Spleen (tissue), 11 donors: Measurements from ENCODE around the gene COTL1. TPM values are rescaled to one million over a fixed set of nuclear protein-coding genes. Genes with fewer than 3 reads are reported as not detected.
"Not testable (repeated sequence)": the region's sequence is repeated elsewhere in the genome, so short reads cannot be mapped to it uniquely, and the experiment has no call there.

Source experiments
- DNase-seq: peaks from one replicate; pipeline ENCODE4 v3.0.0-alpha.2; 2020
- H3K27ac ChIP-seq, 8 donors: fragments of 200-600 bp; sonication (generic) in 7 of 8; 1 replicate in 4 of 8; 2 replicates in 4 of 8; pipeline versions ENCODE4 v1.5.0 to v1.8.0; 2016 to 2021; ENCODE audit warnings: inconsistent platforms in 4 of 8, mild to moderate bottlenecking in 4 of 8, moderate library complexity in 1 of 8
- H3K27me3 ChIP-seq, 7 donors: fragments of 200-600 bp; sonication (generic) in 6 of 7; replicated peaks in 1 of 7; 1 replicate in 4 of 7; 2 replicates in 3 of 7; pipeline versions ENCODE4 v1.5.0 to v1.8.0; 2016 to 2021; ENCODE audit warnings: inconsistent platforms in 3 of 7, mild to moderate bottlenecking in 1 of 7
- H3K36me3 ChIP-seq, 6 donors: fragments of 200-600 bp; sonication (generic) in 5 of 6; 1 replicate in 4 of 6; 2 replicates in 2 of 6; pipeline versions ENCODE4 v1.5.0 to v1.8.0; 2016 to 2021; ENCODE audit warnings: inconsistent platforms in 2 of 6
- H3K4me1 ChIP-seq, 6 donors: fragments of 200-600 bp; sonication (generic) in 5 of 6; 1 replicate in 3 of 6; 2 replicates in 3 of 6; pipeline versions ENCODE4 v1.5.0 to v1.8.0; 2016 to 2021; ENCODE audit warnings: inconsistent platforms in 3 of 6
- H3K4me3 ChIP-seq, 8 donors: fragments of 200-600 bp; sonication (generic) in 7 of 8; 1 replicate in 4 of 8; 2 replicates in 4 of 8; pipeline versions ENCODE4 v1.5.0 to v1.8.0; 2016 to 2021; ENCODE audit warnings: inconsistent platforms in 4 of 8, mild to moderate bottlenecking in 4 of 8, moderate library complexity in 2 of 8
- H3K9me3 ChIP-seq, 8 donors: fragments of 200-600 bp; sonication (generic) in 7 of 8; 1 replicate in 4 of 8; 2 replicates in 4 of 8; pipeline versions ENCODE4 v1.5.0 to v1.8.0; 2016 to 2021; ENCODE audit warnings: inconsistent platforms in 4 of 8
- CTCF ChIP-seq, 11 experiments: fragments of 200-600 bp in 7 of 11; fragments of 450-650 bp in 4 of 11; sonication (generic) in 4 of 11; IDR thresholded peaks in 8 of 11; conservative IDR thresholded peaks in 3 of 11; 1 replicate in 7 of 11; 2 replicates in 4 of 11; pipeline versions ENCODE4 v1.4.0 to v1.8.0; 2016 to 2021; ENCODE audit warnings: antibody characterized with exemption in 11 of 11, inconsistent platforms in 4 of 11, mild to moderate bottlenecking in 1 of 11
- POLR2A ChIP-seq, 3 donors: fragments of 450-650 bp; IDR thresholded peaks; one replicate each; pipeline ENCODE4 v1.5.1; 2017; ENCODE audit warnings: antibody characterized with exemption in 3 of 3, mild to moderate bottlenecking in 1 of 3
- POLR2AphosphoS5 ChIP-seq, 3 donors: sonication (generic); formaldehyde crosslinking; IDR thresholded peaks; one replicate each; pipeline ENCODE4 v1.5.1; 2017; ENCODE audit warnings: antibody characterized with exemption in 3 of 3
- WGBS, 5 donors: extraction: QIAGEN DNeasy Blood & Tissue Kit in 3 of 5; methylation state at CpG; one replicate each; pipeline versions ENCODE4 v1.1.5 to v1.1.7; 2013 to 2018; 5-methylcytosine and 5-hydroxymethylcytosine counted together
- intact Hi-C: fragments of 100-400 bp; cut with DNase I; formaldehyde crosslinking; loops from one replicate; pipeline ENCODE4 v1.15.0; 2023; ENCODE audit warnings: low total_unique reads
- polyA plus RNA-seq, 3 donors: library from polyadenylated mRNA; stranded (reverse); fragments of 200-250 nt; gene quantifications; one replicate each; pipeline ENCODE4 v1.2.1, GENCODE V29; 2013
- total RNA-seq, 7 donors: library from RNA; depleted of rRNA in 3 of 7; stranded (reverse); fragments of >200 nt in 3 of 7; fragmentation: NEBNext Ultra II Directional in 4 of 7; extraction: Animal tissue kit (Norgen Biotek cat#: 25700) in 4 of 7; gene quantifications; one replicate each; pipeline versions ENCODE4 v1.1.0 to v1.2.1, GENCODE V29; 2016 to 2021
- donor health status: healthy with polysubstance abuse.
- donor health status: DM: no; HTN: no; CAD: no; lungs with moderate emphysema.
- donor health status: DM: no; HTN: no; CAD: no.
- donor health status: Bipolar disorder and iron deficiency.
- donor health status: healthy.
- donor health status: DM: no; HTN: no; CAD: no.
- donor health status: DM: yes; HTN: yes; CAD: no.

Gene COTL1
- total and polyA plus RNA-seq, 10 donors: 284 to 655 (median 397) TPM

- DNase-seq: no peak
- no peaks in the 10 kb centered on the region for H3K36me3 ChIP-seq
- TF ChIP-seq CTCF (IDR thresholded peaks at IDR 0.05 in 8 of 11, conservative IDR thresholded peaks at IDR 0.05 in 3 of 11) (no peak), POLR2AphosphoS5 (IDR thresholded peaks at IDR 0.05) (no peak), POLR2A (IDR thresholded peaks at IDR 0.05) (no peak)
- peaks cover 0 to 42% (median 21%) of the 10 kb centered on the region in 6 donors for H3K4me1 ChIP-seq
- H3K4me3 ChIP-seq: no peak overlapping the region
- 66 to 70% (median 67%) methylated on average over 7 of the region's 7 CpGs for WGBS, 5 donors
- H3K27ac ChIP-seq: no peak overlapping the region
- intact Hi-C loops: no loop called here
- H3K9me3 ChIP-seq: no peaks in the 10 kb centered on the region
- H3K27me3 ChIP-seq: no peaks in the 10 kb centered on the region
These were observed 10.4 kb upstream of the COTL1 start for GRCh38 chr16:84628226-84628731.

- Histone ChIP-seq H3K27ac (no peak overlapping the region), H3K36me3 (no peaks in the 10 kb centered on the region), H3K9me3 (no peaks in the 10 kb centered on the region), H3K4me3 (no peak overlapping the region), H3K27me3 (no peaks in the 10 kb centered on the region), H3K4me1 (peaks cover 0 to 38% (median 18%) of the 10 kb centered on the region in 6 donors)
- 90 to 96% (median 95%) methylated on average over 6 of the region's 6 CpGs for WGBS, 5 donors
- TF ChIP-seq POLR2A (IDR thresholded peaks at IDR 0.05): no peak
- TF ChIP-seq CTCF (IDR thresholded peaks at IDR 0.05 in 8 of 11, conservative IDR thresholded peaks at IDR 0.05 in 3 of 11): no peak
- TF ChIP-seq POLR2AphosphoS5 (IDR thresholded peaks at IDR 0.05): no peak
- no peak for DNase-seq
- intact Hi-C loops: no loop called here
These were observed 7.7 kb upstream of the COTL1 start for GRCh38 chr16:84625556-84625955.

- DNase-seq, H3K27ac ChIP-seq, H3K4me3 ChIP-seq, H3K27me3 ChIP-seq, H3K36me3 ChIP-seq, H3K9me3 ChIP-seq: not testable (repeated sequence)
- 74 to 89% (median 76%) methylated on average over 10 of the region's 10 CpGs for WGBS, 5 donors
- intact Hi-C loops: loop anchor here (5.0 kb wide), 3 partner anchors 101 to 116 kb away; no protein-coding TSS in a partner anchor
- peaks cover 5 to 64% (median 30%) of the 10 kb centered on the region in 6 donors for H3K4me1 ChIP-seq
These were observed 3.0 kb upstream of the COTL1 start for GRCh38 chr16:84620913-84621312.

- intact Hi-C loops: loop anchor here (10.0 kb wide), 1 partner anchor 64 kb away; no protein-coding TSS in a partner anchor
- Histone ChIP-seq H3K9me3 (no peaks in the 10 kb centered on the region), H3K4me1 (peaks cover 21 to 85% (median 50%) of the 10 kb centered on the region in 6 donors), H3K4me3 (peak overlapping the region in 2 of 8 donors; percentile 93 to 97), H3K27me3 (no peaks in the 10 kb centered on the region), H3K36me3 (peaks cover 0 to 26% (median 2%) of the 10 kb centered on the region in 6 donors), H3K27ac (peak overlapping the region in 5 of 8 donors; percentile 15 to 95 (median 93))
- peak; percentile 81 for DNase-seq
- 35 to 39% (median 36%) methylated on average over 12 of the region's 12 CpGs for WGBS, 5 donors
- TF ChIP-seq POLR2AphosphoS5 (IDR thresholded peaks at IDR 0.05) (no peak), CTCF (IDR thresholded peaks at IDR 0.05 in 8 of 11, conservative IDR thresholded peaks at IDR 0.05 in 3 of 11) (peak in 1 of 11 experiments; percentile 5)
These were observed 943 bp upstream of the COTL1 start for GRCh38 chr16:84618581-84619460.
